Measurements from ENCODE around the gene ZFR. TPM values are rescaled to one million over a fixed set of nuclear protein-coding genes. Genes with fewer than 3 reads are reported as not detected.

The ZFR gene
- polyA plus RNA-seq, 1 experiment, result 88.6 TPM

DNA sequence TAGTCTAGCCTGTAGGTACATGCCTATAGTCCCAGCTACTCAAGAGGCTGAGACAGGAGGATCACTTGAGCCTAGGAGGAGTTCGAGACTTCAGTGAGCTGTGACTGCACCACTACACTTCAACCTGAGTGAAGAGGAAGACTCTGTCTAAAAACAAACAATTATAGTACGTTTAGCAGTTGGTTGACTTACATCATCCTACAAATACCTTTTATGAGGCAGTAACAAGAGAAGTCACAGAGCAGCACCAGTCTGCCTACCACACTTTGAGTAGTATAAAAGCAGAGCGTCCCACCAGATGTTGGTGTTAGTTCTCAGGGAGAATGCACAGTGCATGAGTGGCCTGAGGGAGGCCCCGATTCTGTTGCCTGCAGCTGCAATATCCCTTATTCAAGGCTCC, 16.1 kb downstream of the ZFR start:
- DNase-seq (ENCODE audit: low read depth), result no peak
- ChIA-PET POLR2A (interaction anchor here (0.7 kb wide), 1 partner anchor 933 kb away, joined by 4 read pairs; no protein-coding TSS in a partner anchor), CTCF (interaction anchor here (0.6 to 1.2 kb wide), 3 partner anchors 9 to 185 kb away, joined by 3 to 4 read pairs (median 3); no protein-coding TSS in a partner anchor)
- Histone ChIP-seq H3K27me3 (ENCODE audit: control insufficient read depth, insufficient read depth, low read length) (no peaks in the 10 kb centered on the region), H3K4me3 (ENCODE audit: low read depth, low read length) (no peak overlapping the region), H3K36me3 (ENCODE audit: control insufficient read depth, insufficient read depth, low read length) (peaks cover 4% of the 10 kb centered on the region; the same call in 1 of the 2 replicates)
- TF ChIP-seq, protein P1, sequence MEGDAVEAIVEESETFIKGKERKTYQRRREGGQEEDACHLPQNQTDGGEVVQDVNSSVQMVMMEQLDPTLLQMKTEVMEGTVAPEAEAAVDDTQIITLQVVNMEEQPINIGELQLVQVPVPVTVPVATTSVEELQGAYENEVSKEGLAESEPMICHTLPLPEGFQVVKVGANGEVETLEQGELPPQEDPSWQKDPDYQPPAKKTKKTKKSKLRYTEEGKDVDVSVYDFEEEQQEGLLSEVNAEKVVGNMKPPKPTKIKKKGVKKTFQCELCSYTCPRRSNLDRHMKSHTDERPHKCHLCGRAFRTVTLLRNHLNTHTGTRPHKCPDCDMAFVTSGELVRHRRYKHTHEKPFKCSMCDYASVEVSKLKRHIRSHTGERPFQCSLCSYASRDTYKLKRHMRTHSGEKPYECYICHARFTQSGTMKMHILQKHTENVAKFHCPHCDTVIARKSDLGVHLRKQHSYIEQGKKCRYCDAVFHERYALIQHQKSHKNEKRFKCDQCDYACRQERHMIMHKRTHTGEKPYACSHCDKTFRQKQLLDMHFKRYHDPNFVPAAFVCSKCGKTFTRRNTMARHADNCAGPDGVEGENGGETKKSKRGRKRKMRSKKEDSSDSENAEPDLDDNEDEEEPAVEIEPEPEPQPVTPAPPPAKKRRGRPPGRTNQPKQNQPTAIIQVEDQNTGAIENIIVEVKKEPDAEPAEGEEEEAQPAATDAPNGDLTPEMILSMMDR (IDR thresholded peaks at IDR 0.05; ENCODE audit: insufficient read depth, low read depth, low read length), result no peak

DNA sequence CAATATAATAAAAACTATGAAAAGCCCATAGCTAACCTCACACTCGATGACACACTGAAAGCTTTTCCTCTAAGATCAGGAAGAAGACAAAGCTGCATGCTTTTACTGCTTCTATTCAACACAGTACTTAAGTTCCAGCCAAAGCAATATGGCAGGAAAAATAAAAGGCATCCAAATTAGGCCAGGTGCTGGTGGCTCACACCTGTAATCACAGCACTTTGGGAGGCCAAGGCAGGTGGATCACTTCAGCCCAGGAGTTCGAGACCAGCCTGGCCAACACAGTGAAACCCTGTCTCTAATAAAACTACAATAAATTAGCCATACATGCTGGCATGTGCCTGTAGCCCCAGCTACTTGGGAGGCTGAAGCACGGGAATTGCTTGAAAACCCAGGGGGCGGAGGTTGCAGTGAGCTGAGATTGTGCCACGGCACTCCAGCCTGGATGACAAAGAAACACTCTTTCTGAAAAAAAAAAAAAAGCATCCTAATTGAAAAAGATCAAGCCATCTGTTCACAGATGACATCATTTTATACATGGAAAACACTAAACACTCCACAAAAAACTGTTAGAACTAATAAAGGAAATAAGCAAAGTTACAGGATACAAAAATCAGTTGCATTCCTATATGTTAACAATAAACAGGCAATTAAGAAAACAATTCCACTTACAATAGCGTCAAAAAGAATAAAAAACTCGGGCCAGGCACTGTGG, 17.9 kb downstream of the ZFR start:
- TF ChIP-seq, protein P1 (IDR thresholded peaks at IDR 0.05; ENCODE audit: insufficient read depth, low read depth, low read length), result no peak
- peaks cover 2% of the 10 kb centered on the region; the same call in 1 of the 2 replicates for H3K36me3 ChIP-seq (ENCODE audit: control insufficient read depth, insufficient read depth, low read length)
- no peak for DNase-seq (ENCODE audit: low read depth)
- ChIA-PET CTCF (interaction anchor here (0.7 kb wide), 1 partner anchor 9 kb away, joined by 3 read pairs; no protein-coding TSS in a partner anchor), POLR2A (no interaction called here)
- H3K4me3 ChIP-seq (ENCODE audit: low read depth, low read length), result no peak overlapping the region
- no peaks in the 10 kb centered on the region for H3K27me3 ChIP-seq (ENCODE audit: control insufficient read depth, insufficient read depth, low read length)

DNA sequence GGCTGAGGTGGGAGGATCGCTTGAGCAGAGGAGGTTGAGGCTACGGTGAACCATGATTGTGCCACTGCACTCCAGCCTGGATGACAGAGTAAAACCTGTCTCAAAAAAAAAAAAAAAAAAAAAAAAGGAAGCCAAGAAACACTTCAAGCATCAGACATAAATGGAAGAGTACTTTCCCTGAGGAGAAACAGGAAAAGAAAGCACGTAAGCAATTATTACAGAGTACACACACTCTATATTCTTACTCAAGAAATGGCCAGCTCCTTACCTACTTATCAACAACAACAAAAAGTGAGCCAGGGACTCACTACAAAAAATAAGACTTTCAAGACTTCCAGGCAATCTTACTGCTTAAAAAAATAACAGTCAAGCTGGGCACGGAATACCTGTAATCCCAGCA, 21.8 kb downstream of the ZFR start:
- TF ChIP-seq, protein P1 (IDR thresholded peaks at IDR 0.05; ENCODE audit: insufficient read depth, low read depth, low read length), result no peak
- Histone ChIP-seq H3K36me3 (ENCODE audit: control insufficient read depth, insufficient read depth, low read length) (no peaks in the 10 kb centered on the region; the same call in 1 of the 2 replicates), H3K4me3 (ENCODE audit: low read depth, low read length) (no peak overlapping the region), H3K27me3 (ENCODE audit: control insufficient read depth, insufficient read depth, low read length) (no peaks in the 10 kb centered on the region)
- ChIA-PET POLR2A (no interaction called here), CTCF (no interaction called here)
- no peak for DNase-seq (ENCODE audit: low read depth)

DNA sequence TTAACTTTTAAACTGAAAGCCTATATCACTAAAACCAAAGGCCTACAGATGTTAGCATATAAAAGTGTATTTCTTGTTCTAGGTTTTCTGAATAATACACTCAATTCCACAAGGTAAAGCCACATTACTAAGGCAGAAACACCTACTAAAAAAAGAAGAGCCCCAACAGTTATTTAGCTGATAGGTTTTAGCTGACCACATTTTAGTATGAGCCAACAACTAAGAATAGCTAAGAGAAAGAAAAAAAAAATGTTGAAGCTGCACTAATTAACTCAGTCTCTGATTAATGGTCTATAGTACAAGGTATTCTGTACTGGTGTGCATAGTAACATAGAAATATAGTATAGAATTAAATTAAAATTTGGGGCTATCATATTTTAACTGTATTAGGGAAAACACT, 23.5 kb downstream of the ZFR start:
- Histone ChIP-seq H3K36me3 (ENCODE audit: control insufficient read depth, insufficient read depth, low read length) (peaks cover 2% of the 10 kb centered on the region), H3K27me3 (ENCODE audit: control insufficient read depth, insufficient read depth, low read length) (no peaks in the 10 kb centered on the region), H3K4me3 (ENCODE audit: low read depth, low read length) (no peak overlapping the region)
- TF ChIP-seq, protein P1 (IDR thresholded peaks at IDR 0.05; ENCODE audit: insufficient read depth, low read depth, low read length), result no peak
- ChIA-PET CTCF (no interaction called here), POLR2A (no interaction called here)
- no peak for DNase-seq (ENCODE audit: low read depth)

DNA sequence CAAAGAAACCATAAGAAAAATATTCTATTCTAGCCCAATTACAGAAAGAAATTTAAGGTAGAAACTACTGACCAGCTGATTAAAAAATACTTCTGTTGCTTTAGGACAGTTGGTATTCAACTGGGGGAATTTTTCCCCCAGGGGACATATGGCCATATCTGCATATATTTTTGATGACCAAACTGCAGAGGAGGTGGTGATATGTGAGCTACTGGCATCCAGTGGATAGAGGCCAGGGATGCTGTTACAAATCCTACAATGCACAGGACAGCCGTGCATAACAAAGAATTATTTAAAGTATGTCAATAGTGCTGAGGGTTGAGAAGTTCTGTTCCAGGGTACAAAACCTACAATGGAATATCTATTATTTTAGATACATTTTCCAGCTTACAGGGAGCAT, 24.0 kb downstream of the ZFR start:
- ChIA-PET CTCF (interaction anchor here (1.3 kb wide), 1 partner anchor 169 kb away, joined by 4 read pairs; no protein-coding TSS in a partner anchor), POLR2A (interaction anchor here (0.5 kb wide), 1 partner anchor 53 kb away, joined by 4 read pairs; no protein-coding TSS in a partner anchor)
- no peak for DNase-seq (ENCODE audit: low read depth)
- TF ChIP-seq, protein P1 (IDR thresholded peaks at IDR 0.05; ENCODE audit: insufficient read depth, low read depth, low read length), result no peak
- Histone ChIP-seq H3K27me3 (ENCODE audit: control insufficient read depth, insufficient read depth, low read length) (no peaks in the 10 kb centered on the region), H3K36me3 (ENCODE audit: control insufficient read depth, insufficient read depth, low read length) (peaks cover 2% of the 10 kb centered on the region), H3K4me3 (ENCODE audit: low read depth, low read length) (no peak overlapping the region)

Data from BJ (cell line).